H9 (cell line): Measurements from ENCODE around the gene FGFR1OP2. TPM values are rescaled to one million over a fixed set of nuclear protein-coding genes. Genes with fewer than 3 reads are reported as not detected.

Source experiments
- DNase-seq: peaks from one replicate; pipeline ENCODE4 v3.0.0-alpha.2; 2017
- H2AFZ ChIP-seq: one replicate; pipeline ENCODE4 v1.6.1; 2013; ENCODE audit warnings: mild to moderate bottlenecking, low read length, control low read depth, moderate library complexity
- H2AK5ac ChIP-seq: 2 replicates; pipeline ENCODE4 v1.6.1; 2013; ENCODE audit warnings: low read length, control low read depth, mixed read lengths; ENCODE audit not compliant: insufficient read length
- H2BK120ac ChIP-seq: one replicate; pipeline ENCODE4 v1.6.1; 2013; ENCODE audit warnings: low read depth, mild to moderate bottlenecking, low read length, control low read depth, inconsistent platforms; ENCODE audit not compliant: poor library complexity, severe bottlenecking
- H2BK12ac ChIP-seq: 2 replicates; pipeline ENCODE4 v1.6.1; 2013; ENCODE audit warnings: low read length, control low read depth, mixed read lengths, low read depth; ENCODE audit not compliant: insufficient read length
- H2BK15ac ChIP-seq: 2 replicates; pipeline ENCODE4 v1.6.1; 2013; ENCODE audit warnings: low read depth, low read length, control low read depth
- H2BK20ac ChIP-seq: one replicate; pipeline ENCODE4 v1.6.1; 2013; ENCODE audit warnings: low read depth, mild to moderate bottlenecking, low read length, control low read depth, inconsistent platforms; ENCODE audit not compliant: poor library complexity, severe bottlenecking
- H2BK5ac ChIP-seq: 2 replicates; pipeline ENCODE4 v1.6.1; 2013; ENCODE audit warnings: low read length, control low read depth, mixed read lengths; ENCODE audit not compliant: insufficient read length
- H3K14ac ChIP-seq: 2 replicates; pipeline ENCODE4 v1.6.1; 2013; ENCODE audit warnings: low read length, control low read depth; ENCODE audit not compliant: insufficient read depth
- H3K18ac ChIP-seq: 2 replicates; pipeline ENCODE4 v1.6.1; 2013; ENCODE audit warnings: low read depth, mild to moderate bottlenecking, mixed read lengths, low read length, control low read depth; ENCODE audit not compliant: insufficient read length
- H3K23ac ChIP-seq: 2 replicates; pipeline ENCODE4 v1.6.1; 2013; ENCODE audit warnings: low read length, control low read depth, mixed read lengths, low read depth; ENCODE audit not compliant: insufficient read length
- H3K23me2 ChIP-seq: 2 replicates; pipeline ENCODE4 v1.6.1; 2013; ENCODE audit warnings: low read depth, mild to moderate bottlenecking, mixed read lengths, low read length, control low read depth; ENCODE audit not compliant: insufficient read length, poor library complexity, severe bottlenecking
- H3K27ac ChIP-seq: 2 replicates; pipeline ENCODE4 v1.5.1; 2013; ENCODE audit warnings: low read length, control low read depth, mixed read lengths, low read depth; ENCODE audit not compliant: insufficient read length
- H3K27me3 ChIP-seq: 2 replicates; pipeline ENCODE4 v1.6.1; 2013; ENCODE audit warnings: low read length, control low read depth, inconsistent platforms; ENCODE audit not compliant: insufficient read depth
- H3K4ac ChIP-seq: 2 replicates; pipeline ENCODE4 v1.6.1; 2013; ENCODE audit warnings: low read depth, mild to moderate bottlenecking, control low read depth, inconsistent platforms, low read length, moderate library complexity
- H3K4me1 ChIP-seq: 2 replicates; pipeline ENCODE4 v1.6.1; 2013; ENCODE audit warnings: low read length, control low read depth, inconsistent platforms; ENCODE audit not compliant: insufficient read depth
- H3K4me2 ChIP-seq: 2 replicates; pipeline ENCODE4 v1.6.1; 2013; ENCODE audit warnings: low read length, control low read depth, mixed read lengths; ENCODE audit not compliant: insufficient read length, insufficient read depth
- H3K56ac ChIP-seq: 2 replicates; pipeline ENCODE4 v1.6.1; 2013; ENCODE audit warnings: low read depth, mild to moderate bottlenecking, mixed read lengths, low read length, control low read depth; ENCODE audit not compliant: insufficient read length
- H3K79me1 ChIP-seq: 2 replicates; pipeline ENCODE4 v1.6.1; 2013; ENCODE audit warnings: low read depth, mild to moderate bottlenecking, moderate library complexity, low read length, control low read depth, inconsistent platforms; ENCODE audit not compliant: insufficient read depth, poor library complexity, severe bottlenecking
- H3K79me2 ChIP-seq: 2 replicates; pipeline ENCODE4 v1.6.1; 2013; ENCODE audit warnings: low read length, control low read depth, inconsistent platforms; ENCODE audit not compliant: insufficient read depth
- H3K9ac ChIP-seq: 2 replicates; pipeline ENCODE4 v1.6.1; 2013; ENCODE audit warnings: low read length, control low read depth, mixed read lengths; ENCODE audit not compliant: insufficient read length; ENCODE audit errors: extremely low read depth
- H3K9me3 ChIP-seq: one replicate; pipeline ENCODE4 v1.6.1; 2013; ENCODE audit warnings: low read depth, low read length, inconsistent platforms; ENCODE audit not compliant: control insufficient read depth
- H3T11ph ChIP-seq: one replicate; pipeline ENCODE4 v1.6.1; 2013; ENCODE audit warnings: mild to moderate bottlenecking, low read length, control low read depth, inconsistent platforms
- H4K20me1 ChIP-seq: one replicate; pipeline ENCODE4 v1.6.1; 2013; ENCODE audit not compliant: control insufficient read depth, insufficient read length, insufficient read depth
- H4K5ac ChIP-seq: 2 replicates; pipeline ENCODE4 v1.6.1; 2013; ENCODE audit warnings: low read depth, mild to moderate bottlenecking, mixed read lengths, low read length, control low read depth; ENCODE audit not compliant: insufficient read length
- H4K8ac ChIP-seq: replicated peaks from 2 replicates; pipeline ENCODE4 v1.6.1; 2013; ENCODE audit warnings: low read length, control low read depth, mixed read lengths, low read depth; ENCODE audit not compliant: insufficient read length
- H4K91ac ChIP-seq: 2 replicates; pipeline ENCODE4 v1.6.1; 2013; ENCODE audit warnings: low read depth, mild to moderate bottlenecking, moderate library complexity, mixed read lengths, low read length, control low read depth; ENCODE audit not compliant: insufficient read length
- H3K27ac Mint-ChIP-seq, 3 experiments: 2 replicates in 2 of 3; 3 replicates in 1 of 3; pipeline ENCODE4 v1.8.0; 2020 to 2021; ENCODE audit warnings: mixed read lengths in 3 of 3, mild to moderate bottlenecking in 1 of 3, moderate library complexity in 1 of 3
- H3K27me3 Mint-ChIP-seq: 2 replicates; pipeline ENCODE4 v1.8.0; 2021; ENCODE audit warnings: low read depth, mild to moderate bottlenecking, moderate library complexity, mixed read lengths
- H3K36me3 Mint-ChIP-seq, 3 experiments: 2 replicates in 2 of 3; 3 replicates in 1 of 3; pipeline ENCODE4 v1.8.0; 2020 to 2021; ENCODE audit warnings: low read depth in 3 of 3, mixed read lengths in 3 of 3; ENCODE audit not compliant: insufficient read depth in 1 of 3
- H3K4me1 Mint-ChIP-seq, 2 experiments: 2 replicates each; pipeline ENCODE4 v1.8.0; 2020; ENCODE audit warnings: mixed read lengths in 2 of 2
- H3K4me3 Mint-ChIP-seq, 2 experiments: 2 replicates in 1 of 2; 3 replicates in 1 of 2; pipeline ENCODE4 v1.8.0; 2020 to 2021; ENCODE audit warnings: mild to moderate bottlenecking in 2 of 2, mixed read lengths in 2 of 2, moderate library complexity in 1 of 2
- H3K9me3 Mint-ChIP-seq, 2 experiments: 2 replicates in 1 of 2; 3 replicates in 1 of 2; pipeline ENCODE4 v1.8.0; 2020; ENCODE audit warnings: mild to moderate bottlenecking in 2 of 2, mixed read lengths in 2 of 2, moderate library complexity in 1 of 2
- CTCF ChIP-seq: fragments of 200-600 bp; sonication (generic); conservative IDR thresholded peaks from 3 replicates; pipeline ENCODE4 v1.8.0; 2021; ENCODE audit warnings: antibody characterized with exemption, mild to moderate bottlenecking
- WGBS: extraction: QIAGEN DNeasy Blood & Tissue Kit; methylation state at CpG from one replicate; pipeline ENCODE4 v1.1.7; 2013; ENCODE audit warnings: missing lambda C conversion rate, low lambda C conversion rate, mixed read lengths; ENCODE audit not compliant: insufficient read length; ENCODE audit errors: extremely low coverage; 5-methylcytosine and 5-hydroxymethylcytosine counted together
- total RNA-seq: library from RNA; stranded (reverse); gene quantifications from 2 replicates; pipeline ENCODE4 v1.2.1, GENCODE V29; 2021

The FGFR1OP2 gene
- total RNA-seq, 1 experiment from 2014 or later, result 30.0 TPM

GRCh38 chr12:26991826-26992225 lies 53.6 kb downstream of the FGFR1OP2 start:
- WGBS, result no CpG with 5 or more reads among the region's 4 CpGs
- H3K27me3 ChIP-seq, result no peaks in the 10 kb centered on the region
- no peaks in the 10 kb centered on the region for H3K27me3 Mint-ChIP-seq
- no peak overlapping the region for H2AFZ ChIP-seq
- H2BK20ac ChIP-seq, result no peak overlapping the region
- H3K4ac ChIP-seq, result no peak overlapping the region
- H3K4me1 Mint-ChIP-seq, result no peaks in the 10 kb centered on the region
- no peak overlapping the region for H2BK5ac ChIP-seq
- no peaks in the 10 kb centered on the region for H3K4me1 ChIP-seq
- peaks cover 2% of the 10 kb centered on the region for H3K79me1 ChIP-seq
- H3K23me2 ChIP-seq, result no peaks in the 10 kb centered on the region
- no peak overlapping the region for H3K4me3 Mint-ChIP-seq
- TF ChIP-seq CTCF, result no peak
- H3K14ac ChIP-seq, result no peak overlapping the region
- H4K91ac ChIP-seq, result no peak overlapping the region
- H4K8ac ChIP-seq, result no peak overlapping the region
- DNase-seq, result no peak
- no peak overlapping the region for H2BK15ac ChIP-seq
- H2BK12ac ChIP-seq, result no peak overlapping the region
- H4K5ac ChIP-seq, result no peak overlapping the region
- no peak overlapping the region for H2AK5ac ChIP-seq
- no peaks in the 10 kb centered on the region for H3K9me3 Mint-ChIP-seq
- H3K9ac ChIP-seq, result no peak overlapping the region
- H2BK120ac ChIP-seq, result no peak overlapping the region
- H3K27ac Mint-ChIP-seq, result no peak overlapping the region
- H3K4me2 ChIP-seq, result no peak overlapping the region
- H3K36me3 Mint-ChIP-seq, result peaks cover 2 to 60% (median 34%) of the 10 kb centered on the region in 3 experiments; a peak in 6 of 7 replicates
- no peak overlapping the region for H3K56ac ChIP-seq
- no peak overlapping the region for H3K18ac ChIP-seq
- H3K79me2 ChIP-seq, result no peaks in the 10 kb centered on the region
- H3K9me3 ChIP-seq, result no peaks in the 10 kb centered on the region
- H3K23ac ChIP-seq, result no peak overlapping the region
- no peaks in the 10 kb centered on the region for H4K20me1 ChIP-seq
- no peak overlapping the region for H3T11ph ChIP-seq
- H3K27ac ChIP-seq, result no peak overlapping the region
